GM12878 (cell line): ENCODE measurements around the gene SSH2. TPM values are rescaled to one million over a fixed set of nuclear protein-coding genes. Genes with fewer than 3 reads are reported as not detected.

ENCODE experiments used
- BHLHE40 ChIP-seq, 2 experiments: fragments of 450-650 bp in 1 of 2; IDR thresholded peaks; 2 replicates each; pipeline ENCODE4 v1.6.1; 2011 to 2017; ENCODE audit warnings: low read depth in 2 of 2, borderline replicate concordance in 1 of 2, improper control_type of control experiment in 1 of 2, low read length in 1 of 2, mild to moderate bottlenecking in 1 of 2
- CBX5 ChIP-seq: sonication (generic); IDR thresholded peaks from 2 replicates; pipeline ENCODE4 v1.6.1; 2016; ENCODE audit warnings: low read depth, moderate library complexity, mild to moderate bottlenecking, inconsistent platforms
- DPF2 ChIP-seq: fragments of 450-650 bp; IDR thresholded peaks from 2 replicates; pipeline ENCODE4 v1.6.1; 2017; ENCODE audit warnings: mild to moderate bottlenecking
- EGR1 ChIP-seq, 2 experiments: IDR thresholded peaks; 1 replicate in 1 of 2; 2 replicates in 1 of 2; pipeline ENCODE4 v1.6.1; 2011 to 2012; ENCODE audit warnings: low read depth in 2 of 2, low read length in 2 of 2, borderline replicate concordance in 1 of 2, mild to moderate bottlenecking in 1 of 2, moderate library complexity in 1 of 2
- EZH2 ChIP-seq: IDR thresholded peaks from 2 replicates; pipeline ENCODE4 v1.6.1; 2012; ENCODE audit warnings: low read depth, mild to moderate bottlenecking, control low read depth, inconsistent platforms, low read length, borderline replicate concordance; ENCODE audit not compliant: control insufficient read depth
- FOXM1 ChIP-seq: IDR thresholded peaks from 2 replicates; pipeline ENCODE4 v1.6.1; 2012; ENCODE audit warnings: low read depth, mild to moderate bottlenecking, inconsistent platforms, low read length, moderate library complexity
- IKZF2 ChIP-seq, 2 experiments: fragments of 450-650 bp; IDR thresholded peaks; 2 replicates each; pipeline ENCODE4 v1.6.1; 2017; ENCODE audit warnings: mild to moderate bottlenecking in 2 of 2, moderate library complexity in 2 of 2
- IRF3 ChIP-seq: fragments of 450-650 bp; IDR thresholded peaks from 2 replicates; pipeline ENCODE4 v1.6.1; 2014; ENCODE audit warnings: mild to moderate bottlenecking
- IRF5 ChIP-seq: fragments of 450-650 bp; IDR thresholded peaks from 2 replicates; pipeline ENCODE4 v1.6.1; 2017; ENCODE audit warnings: borderline replicate concordance
- JUNB ChIP-seq: IDR thresholded peaks from 2 replicates; pipeline ENCODE4 v1.6.1; 2016; ENCODE audit warnings: antibody characterized with exemption, mild to moderate bottlenecking
- KAT2A ChIP-seq: conservative IDR thresholded peaks from 2 replicates; pipeline ENCODE4 v1.6.1; 2011; ENCODE audit warnings: low read depth, low read length; ENCODE audit not compliant: control insufficient read depth
- NRF1 ChIP-seq: conservative IDR thresholded peaks from 2 replicates; pipeline ENCODE4 v1.6.1; 2011; ENCODE audit warnings: mild to moderate bottlenecking, low read depth, low read length, improper control_type of control experiment
- RB1 ChIP-seq: fragments of 450-650 bp; formaldehyde crosslinking; IDR thresholded peaks from 2 replicates; pipeline ENCODE4 v1.6.1; 2017; ENCODE audit warnings: mild to moderate bottlenecking, borderline replicate concordance
- SMC3 ChIP-seq: IDR thresholded peaks from 2 replicates; pipeline ENCODE4 v1.6.1; 2011; ENCODE audit warnings: low read length, improper control_type of control experiment, borderline replicate concordance
- TAF1 ChIP-seq: IDR thresholded peaks from 2 replicates; pipeline ENCODE4 v1.6.1; 2011; ENCODE audit warnings: mild to moderate bottlenecking, low read depth, low read length, borderline replicate concordance
- TBL1XR1 ChIP-seq: IDR thresholded peaks from 2 replicates; pipeline ENCODE4 v1.6.1; 2012; ENCODE audit warnings: low read depth, low read length, improper control_type of control experiment
- ZBTB11 ChIP-seq: fragments of 450-650 bp; formaldehyde crosslinking; IDR thresholded peaks from 2 replicates; pipeline ENCODE4 v1.5.0; 2022; ENCODE audit warnings: mild to moderate bottlenecking, missing genetic modification characterization
- ZNF274 ChIP-seq: IDR thresholded peaks from one replicate; pipeline ENCODE4 v1.8.0; 2011; ENCODE audit not compliant: insufficient read length, insufficient read depth
- polyA plus RNA-seq, 11 experiments: library from polyadenylated mRNA; depleted of rRNA in 4 of 11; unstranded in 6 of 11; stranded (reverse) in 5 of 11; fragments of >200 nt; fragmentation: Nextera tagmentation in 4 of 11; fragmentation: Illumina TruSeq in 1 of 11; extraction: Ambion mirVana in 4 of 11; extraction: Trizol in 1 of 11; gene quantifications; 1 replicate in 1 of 11; 2 replicates in 10 of 11; pipeline versions ENCODE4 v1.2.1 to v1.2.3, GENCODE V29; 2011 to 2016; ENCODE audit warnings: inconsistent platforms in 2 of 11, missing spikeins in 2 of 11, low read depth in 1 of 11
- total RNA-seq, 4 experiments: library from RNA; depleted of rRNA in 3 of 4; stranded (reverse); fragments of >200 nt in 3 of 4; fragmentation: Illumina TruSeq in 1 of 4; extraction: Trizol in 1 of 4; gene quantifications; 2 replicates each; pipeline versions ENCODE4 v1.2.1 to v1.2.3, GENCODE V29; 2013 to 2021
- TF ChIP-seq, protein P1 (sequence below): IDR thresholded peaks from 2 replicates; pipeline ENCODE4 v1.6.1; 2012; ENCODE audit warnings: low read length, inconsistent platforms

The SSH2 gene
- total and polyA plus RNA-seq, 10 of the 15 experiments (the other 5 are each of a cell fraction or from before 2014, with no cell fraction given): 9.3 to 65.9 (median 34.0) TPM

- no peak for TF ChIP-seq TBL1XR1
- TF ChIP-seq CBX5: no peak
- peak; percentile 99 for TF ChIP-seq SMC3
- TF ChIP-seq EZH2: no peak
- TF ChIP-seq EGR1 (IDR thresholded peaks at IDR 0.05; ENCODE audit: borderline replicate concordance in 1 of 2, low read depth in 2 of 2, low read length in 2 of 2): no peak
- no peak for TF ChIP-seq JUNB
- no peak for TF ChIP-seq KAT2A
- TF ChIP-seq NRF1: no peak
- no peak; the same call in 1 of the 2 replicates for TF ChIP-seq DPF2
- TF ChIP-seq IRF5: no peak
- no peak for TF ChIP-seq IRF3
- no peak for TF ChIP-seq ZBTB11 (CRISPR knock-in tag)
- TF ChIP-seq ZNF274: no peak
- TF ChIP-seq RB1: no peak
- TF ChIP-seq FOXM1: peak; percentile 83
- no peak for TF ChIP-seq TAF1
- peak; percentile 41 to 75; a peak in 2 of 4 replicates for TF ChIP-seq IKZF2 (IDR thresholded peaks at IDR 0.05)
- TF ChIP-seq BHLHE40 (IDR thresholded peaks at IDR 0.05; ENCODE audit: borderline replicate concordance in 1 of 2, low read depth in 2 of 2, low read length in 1 of 2): peak; percentile 51 to 63; a peak in 3 of 4 replicates
- TF ChIP-seq, protein P1, sequence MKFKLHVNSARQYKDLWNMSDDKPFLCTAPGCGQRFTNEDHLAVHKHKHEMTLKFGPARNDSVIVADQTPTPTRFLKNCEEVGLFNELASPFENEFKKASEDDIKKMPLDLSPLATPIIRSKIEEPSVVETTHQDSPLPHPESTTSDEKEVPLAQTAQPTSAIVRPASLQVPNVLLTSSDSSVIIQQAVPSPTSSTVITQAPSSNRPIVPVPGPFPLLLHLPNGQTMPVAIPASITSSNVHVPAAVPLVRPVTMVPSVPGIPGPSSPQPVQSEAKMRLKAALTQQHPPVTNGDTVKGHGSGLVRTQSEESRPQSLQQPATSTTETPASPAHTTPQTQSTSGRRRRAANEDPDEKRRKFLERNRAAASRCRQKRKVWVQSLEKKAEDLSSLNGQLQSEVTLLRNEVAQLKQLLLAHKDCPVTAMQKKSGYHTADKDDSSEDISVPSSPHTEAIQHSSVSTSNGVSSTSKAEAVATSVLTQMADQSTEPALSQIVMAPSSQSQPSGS: peak; percentile 67
These were observed 1.4 kb upstream of the SSH2 start (continued) for GRCh38 chr17:29931231-29931932.
